SW480 (cell line): ENCODE data around the gene SOX21.
A peak's percentile ranks its signal among the peaks of the same experiment; 100 is the strongest.

Source experiments
- DNase-seq: peaks from one replicate; pipeline ENCODE4 v3.0.0-alpha.2; 2016; ENCODE audit warnings: low spot score

SOX21 gene

DNA sequence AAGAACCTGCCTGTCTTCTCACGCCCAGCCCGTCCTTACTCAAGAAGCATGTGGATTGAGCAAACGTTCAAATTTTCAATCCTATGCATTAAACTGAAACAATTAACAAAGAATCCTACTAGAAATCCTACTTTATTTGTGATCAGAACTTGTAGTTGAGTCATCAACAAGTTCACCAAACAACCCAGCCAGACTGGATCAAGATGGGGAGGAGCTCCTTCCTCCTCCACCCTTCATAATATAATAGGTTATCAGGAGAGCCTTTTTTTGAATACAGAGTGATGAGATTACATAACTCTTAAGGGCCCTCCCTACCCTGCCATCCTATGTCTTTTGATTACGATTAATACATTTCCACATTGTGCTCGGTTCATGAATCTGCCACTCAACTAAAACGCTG is 32.7 kb downstream of the SOX21 start:
- no peak for DNase-seq

DNA sequence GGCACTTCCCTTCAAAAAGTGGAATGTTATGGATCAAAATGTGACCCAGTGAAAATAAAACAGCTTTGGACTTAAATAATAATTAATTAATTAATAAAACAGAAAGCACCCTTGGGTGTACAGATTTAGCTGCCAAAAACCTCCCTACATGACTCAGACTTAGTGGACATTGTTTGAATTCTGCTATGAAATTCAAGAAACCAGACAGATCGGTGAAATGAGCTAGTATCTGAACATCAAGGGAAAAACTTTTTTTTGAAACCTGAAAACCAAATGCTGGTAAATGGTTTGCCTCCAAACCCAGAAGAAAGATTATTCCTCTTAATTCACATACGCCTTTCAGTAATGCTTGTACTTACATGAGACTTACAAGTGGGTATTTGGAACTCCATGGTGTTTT is 33.5 kb downstream of the SOX21 start:
- DNase-seq: no peak

DNA sequence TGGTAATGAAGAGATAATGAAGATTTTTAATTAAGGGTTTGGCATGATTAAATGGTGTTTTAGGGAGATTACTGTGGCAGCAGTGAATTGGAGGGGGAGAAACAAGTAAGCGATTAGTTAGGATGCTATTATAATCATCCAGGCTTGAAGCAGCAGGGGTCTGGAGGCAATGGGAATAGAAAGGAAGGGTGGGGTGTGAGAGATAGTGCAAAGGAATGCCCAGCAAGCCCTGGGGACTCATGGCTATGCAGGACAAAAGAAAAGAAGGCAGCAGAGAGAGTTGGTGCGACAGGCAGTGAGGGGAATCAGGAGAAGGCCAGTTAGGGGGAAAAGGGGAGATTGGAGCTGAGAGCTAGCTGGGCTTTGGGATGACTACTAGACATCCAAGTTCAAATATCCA is 34.5 kb downstream of the SOX21 start:
- no peak for DNase-seq

DNA sequence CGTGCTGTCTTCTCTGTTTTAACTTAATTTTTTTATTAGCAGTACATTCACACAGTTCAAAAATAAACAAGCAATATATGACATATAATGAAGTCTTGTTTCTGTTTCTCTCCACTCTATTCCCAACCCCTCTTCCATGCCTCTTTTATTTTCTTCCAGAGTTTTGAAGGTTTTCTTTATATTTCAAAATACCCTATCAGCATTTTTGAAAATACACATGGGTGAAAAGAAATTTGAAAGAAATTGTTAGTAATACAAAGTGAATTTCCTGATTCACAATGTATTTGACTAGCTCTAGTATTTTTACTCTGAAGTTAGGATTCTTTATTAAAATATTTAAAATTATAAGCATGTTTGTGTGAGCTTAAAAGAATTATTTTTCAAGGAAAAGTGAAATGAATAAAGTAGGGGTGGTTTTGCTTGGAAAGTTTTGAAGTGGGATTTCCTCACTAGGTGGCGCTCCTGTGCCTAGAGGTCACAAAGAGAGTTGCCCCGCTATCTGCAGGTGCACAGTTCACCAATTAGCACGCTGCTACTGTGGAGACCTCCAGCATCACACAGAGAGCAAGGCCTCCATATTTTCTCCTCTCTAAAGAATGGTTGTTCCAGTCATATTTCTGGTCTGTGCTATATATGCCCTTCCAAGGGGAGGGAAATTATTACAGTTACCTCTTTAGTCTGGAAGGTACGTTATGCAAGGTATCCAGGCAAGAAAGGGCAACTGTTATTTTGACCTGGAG is 37.6 kb downstream of the SOX21 start:
- peak; percentile 57 for DNase-seq

DNA sequence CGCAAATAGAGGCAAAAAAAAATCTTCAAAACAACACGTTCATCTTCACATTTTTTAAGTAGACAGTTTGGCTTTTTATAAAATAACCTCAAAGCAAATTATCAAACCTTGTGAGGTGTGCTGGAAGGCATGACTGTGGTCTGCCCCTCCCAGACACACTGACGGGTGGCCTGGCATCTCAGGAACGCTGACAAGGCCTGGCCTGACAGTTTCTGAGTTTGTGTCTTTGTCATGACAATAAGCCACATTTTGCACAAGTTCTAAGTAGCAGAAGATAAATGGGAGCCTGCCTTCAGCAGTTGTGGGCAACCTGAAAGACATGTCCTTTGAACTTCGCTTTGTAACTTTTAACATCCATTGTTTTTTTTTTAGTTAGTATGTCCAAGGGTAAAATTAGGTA is 38.5 kb downstream of the SOX21 start:
- DNase-seq: peak; percentile 53

DNA sequence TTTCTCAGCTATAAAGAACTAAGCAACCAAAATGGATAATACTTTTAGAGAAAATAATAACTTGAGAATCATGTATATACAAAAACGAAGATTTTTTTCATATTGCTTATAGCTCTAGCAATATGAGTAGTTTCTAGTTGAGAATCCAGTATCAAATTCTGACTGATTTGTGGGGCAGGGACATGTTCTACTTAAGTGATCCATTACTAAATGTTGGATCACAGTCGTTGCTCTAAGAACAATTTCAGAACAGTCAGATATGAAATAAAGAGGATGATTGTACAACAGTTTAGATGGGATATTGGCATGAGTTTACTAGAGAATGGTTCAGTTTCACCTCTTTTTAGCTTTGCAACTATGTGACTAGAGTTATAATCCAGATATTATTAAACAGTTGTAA is 39.9 kb downstream of the SOX21 start:
- no peak for DNase-seq

DNA sequence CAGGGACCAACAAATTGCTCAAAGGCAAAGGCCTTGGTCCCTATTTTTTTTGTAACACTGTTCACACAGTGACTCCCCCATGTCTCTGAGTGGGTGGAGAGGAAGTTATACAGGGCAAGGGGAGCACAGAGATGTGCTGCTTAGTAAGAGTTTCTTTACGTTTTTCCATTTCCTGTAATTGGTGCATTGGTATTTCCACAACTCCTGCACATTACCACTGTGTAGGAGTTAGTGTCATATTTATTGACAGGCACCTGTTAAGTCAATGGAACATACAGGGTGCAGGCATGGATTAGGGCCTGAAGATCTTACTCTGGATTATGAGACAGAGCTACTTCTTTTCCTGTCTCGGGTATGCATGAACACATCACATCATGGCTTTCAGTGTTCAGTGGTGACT is 45.2 kb downstream of the SOX21 start:
- no peak for DNase-seq

DNA sequence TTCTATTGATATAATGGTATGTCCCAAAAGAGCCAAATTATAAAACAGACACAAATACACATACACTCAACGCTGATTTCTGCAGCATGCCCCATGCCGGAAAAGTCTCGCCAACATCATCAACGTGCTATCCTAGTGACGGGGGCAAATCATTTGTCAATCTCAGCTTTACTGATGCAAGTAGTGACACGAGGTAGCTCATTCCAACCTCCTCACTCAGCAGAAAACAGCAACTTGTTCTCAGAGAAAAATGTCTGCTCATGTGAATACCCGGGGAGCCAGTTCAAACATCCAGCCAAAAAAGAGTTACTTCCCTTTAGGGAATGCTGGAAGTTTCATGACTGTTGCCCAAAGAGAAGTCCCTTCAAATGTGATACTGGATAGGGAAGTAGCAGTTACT is 46.3 kb downstream of the SOX21 start:
- DNase-seq: no peak

DNA sequence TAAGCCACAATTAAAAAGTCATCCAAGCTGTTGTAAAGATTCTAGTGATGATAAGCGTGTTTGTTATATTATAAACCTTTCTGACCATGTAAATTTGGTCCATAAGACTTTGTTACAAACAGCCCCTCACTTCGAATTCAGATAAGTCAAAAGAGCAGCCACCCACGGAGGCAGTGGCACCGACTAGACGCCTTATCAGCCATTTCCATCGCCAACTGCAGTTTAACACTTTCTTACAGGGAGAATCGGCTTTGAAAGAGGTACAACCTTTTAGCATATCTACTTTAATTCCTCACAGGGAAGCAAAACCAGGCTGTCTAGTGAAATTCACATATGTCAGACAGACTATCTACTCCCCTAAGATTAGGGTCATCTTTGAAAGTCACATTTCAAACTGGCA is 47.5 kb downstream of the SOX21 start:
- DNase-seq: no peak

DNA sequence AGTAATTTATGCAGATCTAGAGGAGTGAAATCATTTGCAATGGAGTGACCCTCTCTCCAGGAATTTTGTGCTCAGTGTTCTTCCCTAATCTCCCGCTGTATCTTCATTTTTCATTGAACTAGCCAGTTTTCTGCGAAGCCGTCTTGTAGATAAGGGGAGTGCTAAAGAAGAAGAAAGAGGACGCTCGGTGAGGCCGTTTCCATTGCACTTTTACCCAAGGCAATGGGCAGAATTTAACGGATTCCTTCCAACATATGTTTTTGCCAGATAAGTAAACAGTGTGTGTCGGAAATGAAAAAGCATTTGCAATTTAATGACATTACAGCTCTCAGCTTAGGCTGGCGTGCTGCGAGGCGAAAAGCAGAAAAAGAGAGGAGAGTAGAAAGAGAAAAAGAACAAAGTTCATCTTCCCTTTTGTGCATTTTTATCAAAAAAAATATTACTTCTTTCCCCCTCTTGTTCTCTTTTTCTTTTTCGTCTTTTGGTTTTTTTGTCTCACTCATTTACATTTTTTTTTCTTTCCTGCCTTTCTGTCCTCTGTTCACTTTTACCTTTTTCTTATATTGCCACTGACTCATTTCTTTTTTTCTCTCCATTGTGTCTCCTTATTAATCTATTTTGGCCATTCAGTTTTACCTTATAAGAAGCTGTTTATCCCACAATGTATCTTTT is 49.9 kb downstream of the SOX21 start:
- no peak for DNase-seq

DNA sequence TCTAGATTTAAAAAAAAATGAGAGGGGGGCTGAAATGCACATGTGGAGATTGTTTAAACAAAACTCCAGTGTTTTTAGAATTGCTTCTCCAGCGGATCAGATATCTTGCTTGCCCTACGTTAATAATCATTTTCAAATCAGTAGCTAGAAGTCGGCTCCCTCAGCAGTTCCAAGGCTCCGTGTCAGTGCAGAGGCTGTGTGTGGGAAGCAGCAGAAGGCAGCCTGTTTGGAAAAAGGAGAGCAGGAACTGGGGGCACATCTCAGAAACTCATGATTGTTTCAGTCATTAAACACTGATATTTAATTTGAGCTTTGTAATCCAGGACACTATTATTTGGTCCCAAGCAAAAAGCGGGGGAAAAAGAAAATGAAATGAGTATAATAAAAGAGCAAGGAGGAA is 50.9 kb downstream of the SOX21 start:
- no peak for DNase-seq

DNA sequence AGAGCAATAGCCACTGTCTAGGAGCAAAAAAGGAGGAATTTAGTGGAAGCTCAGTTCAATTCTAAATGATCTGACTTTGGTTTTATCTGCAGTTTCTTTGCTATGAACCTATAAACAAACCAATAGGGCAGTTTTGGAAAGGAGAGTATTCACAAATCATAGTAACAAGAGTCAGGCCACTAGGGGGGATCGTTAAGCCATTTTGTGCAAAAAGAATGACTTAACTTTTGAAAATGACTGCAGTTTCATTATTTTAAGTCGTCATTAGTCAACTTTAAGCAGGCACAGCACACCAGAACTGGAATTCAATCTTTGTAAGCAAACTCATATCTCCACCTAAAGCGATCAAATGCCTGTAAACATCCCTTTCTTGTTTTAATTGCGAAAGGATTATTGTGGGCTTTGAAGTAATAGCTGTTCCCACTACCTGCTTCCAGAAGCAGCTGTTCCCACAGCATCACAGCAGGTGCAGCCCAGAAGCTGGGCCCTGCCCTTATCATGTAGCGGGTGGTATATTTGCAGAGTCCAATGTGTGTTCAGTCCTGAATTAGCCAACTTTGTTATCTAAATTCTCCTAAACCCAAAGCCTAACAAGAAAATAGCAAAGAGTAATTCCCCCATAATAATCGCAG is 51.5 kb downstream of the SOX21 start:
- peak; percentile 39 for DNase-seq
